A549 treated with ZK216348 at 1 μM for 4 hours (cell line): Measurements from ENCODE around the gene STRA8. TPM values are rescaled to one million over a fixed set of nuclear protein-coding genes. Genes with fewer than 3 reads are reported as not detected.

ENCODE experiments used
- total RNA-seq: library from RNA; stranded (reverse); fragments of 200-300 nt; extraction: Qiagen RNA extraction; gene quantifications from 5 replicates; pipeline ENCODE4 v1.2.3, GENCODE V29; 2022; ENCODE audit warnings: low read depth

Gene STRA8, protein sequence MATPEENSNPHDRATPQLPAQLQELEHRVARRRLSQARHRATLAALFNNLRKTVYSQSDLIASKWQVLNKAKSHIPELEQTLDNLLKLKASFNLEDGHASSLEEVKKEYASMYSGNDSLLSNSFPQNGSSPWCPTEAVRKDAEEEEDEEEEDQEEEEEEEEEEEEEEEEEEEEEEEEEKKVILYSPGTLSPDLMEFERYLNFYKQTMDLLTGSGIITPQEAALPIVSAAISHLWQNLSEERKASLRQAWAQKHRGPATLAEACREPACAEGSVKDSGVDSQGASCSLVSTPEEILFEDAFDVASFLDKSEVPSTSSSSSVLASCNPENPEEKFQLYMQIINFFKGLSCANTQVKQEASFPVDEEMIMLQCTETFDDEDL
- total RNA-seq = not detected in 5 replicates

DNA sequence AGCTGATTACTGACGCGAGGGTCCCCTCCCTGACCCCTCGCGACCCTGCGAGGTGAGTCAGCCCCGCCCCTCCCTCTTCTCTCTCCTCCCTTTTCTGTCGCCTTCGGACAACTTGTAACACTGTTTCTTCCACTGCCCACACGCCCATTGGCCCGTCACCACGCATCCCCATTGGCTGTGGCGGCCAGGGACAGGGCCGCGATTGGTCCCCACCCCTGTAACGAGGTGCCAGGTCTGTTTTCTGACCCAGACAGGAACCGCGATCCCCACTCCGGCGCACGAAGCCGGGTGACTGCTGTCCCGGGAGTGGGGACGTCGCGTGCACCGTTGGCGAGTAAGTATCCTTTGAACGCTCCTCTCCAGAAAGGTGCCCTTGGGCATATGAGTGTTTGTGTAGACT lies at the start of gene STRA8:
Gene STRA8 (plus strand): TSS at position 269 of the 400 bp plus-strand sequence. CDS start 6,687 bp downstream, outside the sequence.

DNA sequence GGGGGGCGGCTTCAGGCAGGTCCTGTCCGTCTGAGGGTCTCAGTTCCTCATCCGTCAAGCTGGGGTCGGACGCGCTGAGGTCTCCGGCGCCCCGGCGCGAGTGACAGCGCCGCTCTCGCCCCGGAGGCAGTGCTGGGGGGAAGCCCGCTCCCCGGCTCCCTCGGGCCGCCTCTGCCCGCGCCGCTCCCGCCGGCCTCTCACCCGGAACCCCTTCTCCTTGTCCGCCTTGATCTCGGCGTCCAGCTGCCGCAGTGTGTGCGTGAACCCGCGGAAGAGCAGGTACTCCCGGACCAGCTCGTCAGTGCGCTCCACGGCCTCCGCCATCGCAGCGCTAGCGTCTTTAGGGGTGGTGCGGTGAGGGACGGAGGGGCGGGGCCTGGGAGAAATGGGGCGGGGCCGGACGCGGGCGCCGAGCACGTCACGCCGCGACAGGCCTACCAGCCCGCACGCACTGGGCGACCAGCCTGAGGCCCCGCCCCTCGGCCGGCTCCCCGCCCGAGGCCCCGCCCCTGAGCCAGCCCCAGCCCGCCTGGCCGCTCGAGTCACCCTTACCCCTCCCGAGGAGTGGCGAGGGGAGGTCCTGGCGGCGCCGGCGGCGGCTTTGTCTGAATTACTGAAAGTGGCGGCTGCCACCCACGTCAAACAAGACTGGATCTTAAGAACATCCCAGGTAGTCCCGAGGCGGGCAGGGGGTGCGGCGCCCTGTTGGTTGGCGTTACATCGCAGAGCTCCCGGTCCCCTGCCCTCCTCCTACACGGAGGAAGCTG lies 22.3 kb upstream of the STRA8 start, which contains the start of gene WDR91:
Gene WDR91 (minus strand): TSS at position 348 of the 767 bp plus-strand sequence. CDS start 24 bp downstream, at position 324.

Other genes with a start within 250 kb of the STRA8 start
- gene AGBL3, start 247.3 kb upstream of the STRA8 start, total RNA-seq = 0.67 to 1.2 TPM (median 1.00 TPM) in 5 replicates
- 0.84 to 1.4 TPM (median 0.97 TPM) in 5 replicates for gene TMEM140, start 85.8 kb upstream of the STRA8 start, total RNA-seq
- gene CYREN, start 63.1 kb upstream of the STRA8 start, total RNA-seq = 66.0 to 85.4 TPM (median 74.7 TPM) in 5 replicates
- 6.9 to 10.2 TPM (median 7.6 TPM) in 5 replicates for gene WDR91, start 22.3 kb upstream of the STRA8 start, total RNA-seq